GM18508 (cell line): ENCODE data around the gene GABBR2.
"Not testable (repeated sequence)": the region's sequence is repeated elsewhere in the genome, so short reads cannot be mapped to it uniquely, and the experiment has no call there.

Source experiments
- ATAC-seq: cut with Tn5 transposase; IDR thresholded peaks from one replicate; pipeline ENCODE4 v1.9.1; 2021; ENCODE audit warnings: moderate number of reproducible peaks; ENCODE audit not compliant: insufficient read depth, unreplicated experiment

The GABBR2 gene

GRCh38 chr9:98529841-98530240 is 178.9 kb downstream of the GABBR2 start:
- no peak for ATAC-seq

GRCh38 chr9:98523231-98523901 is 185.4 kb downstream of the GABBR2 start:
- ATAC-seq, result no peak

GRCh38 chr9:98522487-98522886 is 186.2 kb downstream of the GABBR2 start:
- ATAC-seq, result no peak

GRCh38 chr9:98521141-98521540 is 187.6 kb downstream of the GABBR2 start:
- ATAC-seq, result no peak

GRCh38 chr9:98520221-98520960 is 188.3 kb downstream of the GABBR2 start:
- no peak for ATAC-seq

GRCh38 chr9:98519641-98520040 is 189.1 kb downstream of the GABBR2 start:
- no peak for ATAC-seq

- no peak for ATAC-seq
Measured at GRCh38 chr9:98518556-98518955, 190.2 kb downstream of the GABBR2 start.

- ATAC-seq, result no peak
Measured at GRCh38 chr9:98517761-98518160, 191.0 kb downstream of the GABBR2 start.

GRCh38 chr9:98516897-98517503 is 191.7 kb downstream of the GABBR2 start:
- no peak for ATAC-seq

- ATAC-seq, result no peak
Measured at GRCh38 chr9:98516205-98516896, 192.4 kb downstream of the GABBR2 start.

GRCh38 chr9:98515506-98516204 is 193.1 kb downstream of the GABBR2 start:
- ATAC-seq, result no peak

- no peak for ATAC-seq
Measured at GRCh38 chr9:98514841-98515240, 193.9 kb downstream of the GABBR2 start.

- not testable (repeated sequence) for ATAC-seq
Measured at GRCh38 chr9:98508217-98508919, 200.4 kb downstream of the GABBR2 start.

- no peak for ATAC-seq
Measured at GRCh38 chr9:98506422-98507054, 202.2 kb downstream of the GABBR2 start.

- ATAC-seq, result no peak
Measured at GRCh38 chr9:98504298-98505282, 204.1 kb downstream of the GABBR2 start.

- no peak for ATAC-seq
Measured at GRCh38 chr9:98503867-98504266, 204.9 kb downstream of the GABBR2 start.

GRCh38 chr9:98502976-98503325 is 205.8 kb downstream of the GABBR2 start:
- ATAC-seq, result no peak

- ATAC-seq, result no peak
Measured at GRCh38 chr9:98502311-98502975, 206.3 kb downstream of the GABBR2 start.
